BJ (cell line): ENCODE results near the gene GDPD4. TPM values are rescaled to one million over a fixed set of nuclear protein-coding genes. Genes with fewer than 3 reads are reported as not detected.

ENCODE experiments used
- CTCF ChIA-PET: fragments of 350-600 bp; formaldehyde crosslinking; extraction: SDS; loops from one replicate; lab custom pipeline; 2021; ENCODE audit warnings: antibody characterized with exemption, inconsistent platforms; lab: Yijun Ruan, JAX
- POLR2A ChIA-PET: fragments of 300-600 bp; sonication (Branson Sonifier 250); formaldehyde crosslinking; extraction: SDS; loops from one replicate; lab custom pipeline; 2021; ENCODE audit warnings: antibody characterized with exemption; lab: Charles Lee
- DNase-seq: peaks from one replicate; pipeline ENCODE4 v3.0.0-alpha.2; 2011; ENCODE audit warnings: low read depth
- H3K27me3 ChIP-seq: 2 replicates; pipeline ENCODE4 v1.6.0; 2011; ENCODE audit warnings: low read length; ENCODE audit not compliant: control insufficient read depth, insufficient read depth
- H3K36me3 ChIP-seq: 2 replicates; pipeline ENCODE4 v1.5.1; 2011; ENCODE audit warnings: low read length; ENCODE audit not compliant: control insufficient read depth, insufficient read depth
- H3K4me3 ChIP-seq: 2 replicates; pipeline ENCODE4 v1.5.1; 2011; ENCODE audit warnings: low read depth, mild to moderate bottlenecking, control low read depth, low read length
- CTCF ChIP-seq: IDR thresholded peaks from 2 replicates; pipeline ENCODE4 v1.5.1; 2011; ENCODE audit warnings: low read depth, mild to moderate bottlenecking, control low read depth, inconsistent platforms, low read length, moderate library complexity; ENCODE audit not compliant: insufficient read depth
- polyA plus RNA-seq: library from polyadenylated mRNA; depleted of rRNA; stranded (reverse); fragments of >200 nt; gene quantifications from 2 replicates; pipeline ENCODE4 v1.2.3, GENCODE V29; 2011

Gene GDPD4
- polyA plus RNA-seq, 1 experiment, result not detected

DNA sequence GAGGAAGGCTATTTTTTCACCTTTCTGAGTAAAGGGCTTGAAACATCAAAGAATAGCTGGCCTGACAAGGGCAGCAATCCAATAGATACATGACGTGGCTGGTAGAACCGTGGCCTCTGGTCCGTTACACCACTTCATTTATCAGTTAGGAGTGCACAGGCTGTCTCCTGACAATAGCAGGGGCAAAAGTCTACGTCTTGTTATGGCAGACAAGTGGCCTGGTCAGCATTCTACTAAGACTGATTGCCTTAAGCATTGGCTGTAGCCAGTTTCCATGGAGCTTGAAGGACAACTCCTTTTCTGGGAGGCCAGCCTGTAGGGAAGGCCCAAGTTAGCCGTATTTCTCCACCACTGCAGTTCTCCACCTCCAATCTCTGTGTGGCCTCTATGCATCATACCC is 9.2 kb upstream of the GDPD4 start:
- TF ChIP-seq CTCF, result no peak

DNA sequence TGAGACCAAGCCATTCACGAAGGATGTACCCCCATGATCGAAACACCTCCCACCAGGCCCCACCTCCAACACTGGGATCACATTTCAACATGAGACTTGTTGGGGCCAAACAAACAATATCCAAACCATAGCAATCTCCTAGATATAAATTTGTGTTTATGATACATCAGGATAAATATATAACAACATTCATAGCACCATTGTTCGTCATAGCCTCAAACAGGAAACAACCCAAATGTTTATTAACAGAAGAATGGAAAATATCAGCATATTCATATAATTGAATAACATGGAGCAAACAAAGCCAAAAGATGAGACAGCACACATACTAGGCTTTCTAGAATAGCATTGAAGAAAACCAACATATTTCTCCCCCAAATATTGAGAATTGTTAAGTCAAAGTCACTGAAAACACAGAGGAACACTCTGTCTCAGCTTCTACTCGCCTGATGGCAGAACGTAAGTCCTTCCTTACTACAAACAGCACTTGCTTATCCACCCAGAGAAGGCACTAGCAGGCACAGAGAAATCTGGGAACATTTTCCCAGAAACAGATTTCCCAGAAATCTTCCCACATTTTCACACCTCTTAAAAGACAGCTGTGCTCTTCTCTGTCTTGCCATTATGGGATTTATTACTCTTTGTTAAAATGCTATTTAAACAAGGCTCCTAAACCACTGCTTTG is 8.1 kb upstream of the GDPD4 start:
- H3K36me3 ChIP-seq, result no peaks in the 10 kb centered on the region
- ChIA-PET CTCF (interaction anchor here (1.1 kb wide), 1 partner anchor 197 kb away, joined by 3 read pairs; no protein-coding TSS in a partner anchor), POLR2A (interaction anchor here (0.6 kb wide), 1 partner anchor 167 kb away, joined by 3 read pairs; no protein-coding TSS in a partner anchor)
- no peaks in the 10 kb centered on the region for H3K27me3 ChIP-seq
- no peak overlapping the region for H3K4me3 ChIP-seq
- no peak for TF ChIP-seq CTCF
- no peak for DNase-seq

More for the DNA sequence above, 9.2 kb upstream of the GDPD4 start:
- H3K4me3 ChIP-seq, result no peak overlapping the region
- H3K27me3 ChIP-seq, result no peaks in the 10 kb centered on the region
- CTCF ChIA-PET, result no interaction called here
- no peaks in the 10 kb centered on the region for H3K36me3 ChIP-seq
- POLR2A ChIA-PET, result no interaction called here
- DNase-seq, result no peak

DNA sequence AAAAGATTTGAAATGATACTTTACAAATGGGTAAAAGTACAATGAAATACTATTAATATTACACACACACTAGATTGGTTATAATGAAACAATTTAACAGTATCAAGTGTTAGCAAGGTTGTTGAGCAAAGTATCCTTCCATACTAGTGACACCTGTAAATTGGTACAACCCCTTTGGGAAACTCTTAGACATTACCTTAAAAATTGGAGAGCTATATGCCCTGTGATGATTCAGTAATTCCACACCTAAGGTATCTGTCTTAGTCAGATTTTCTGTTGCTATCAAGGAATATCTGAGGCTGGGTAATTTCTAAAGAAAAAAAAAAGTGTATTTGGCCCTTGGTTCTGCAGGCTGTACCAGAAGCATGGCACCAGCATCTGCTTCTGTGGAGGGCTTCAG is 7.4 kb upstream of the GDPD4 start:
- CTCF ChIA-PET, result no interaction called here

GRCh38 chr11:77303328-77303727 is 1.8 kb upstream of the GDPD4 start:
- ChIA-PET POLR2A (no interaction called here), CTCF (interaction anchor here (1.2 kb wide), 1 partner anchor 9 kb away, joined by 3 read pairs; no protein-coding TSS in a partner anchor)
- no peaks in the 10 kb centered on the region for H3K27me3 ChIP-seq
- H3K36me3 ChIP-seq, result no peaks in the 10 kb centered on the region
- DNase-seq, result no peak
- H3K4me3 ChIP-seq, result no peak overlapping the region
- TF ChIP-seq CTCF, result no peak

More for the DNA sequence above, 7.4 kb upstream of the GDPD4 start:
- H3K27me3 ChIP-seq, result no peaks in the 10 kb centered on the region
- POLR2A ChIA-PET, result no interaction called here
- TF ChIP-seq CTCF, result no peak
- DNase-seq, result no peak
- no peaks in the 10 kb centered on the region for H3K36me3 ChIP-seq
- no peak overlapping the region for H3K4me3 ChIP-seq

- Histone ChIP-seq H3K4me3 (no peak overlapping the region), H3K27me3 (no peaks in the 10 kb centered on the region), H3K36me3 (no peaks in the 10 kb centered on the region)
- CTCF ChIA-PET, result interaction anchor here (1.2 kb wide), 1 partner anchor 10 kb away, joined by 3 read pairs; no protein-coding TSS in a partner anchor
- POLR2A ChIA-PET, result no interaction called here
- no peak for TF ChIP-seq CTCF
- DNase-seq, result no peak
Observed at GRCh38 chr11:77302752-77303151, 1.3 kb upstream of the GDPD4 start.
